ENCODE measurements around the gene TMEM204.

- no peak for TF ChIP-seq CTCF (IDR thresholded peaks at IDR 0.05)
- TF ChIP-seq POLR2A (IDR thresholded peaks at IDR 0.05) = no peak
Measured at GRCh38 chr16:1531638-1531910, 1.9 kb upstream of the TMEM204 start.
